Heart left ventricle (tissue), 16 donors: ENCODE data around the gene KCTD19. TPM values are rescaled to one million over a fixed set of nuclear protein-coding genes. Genes with fewer than 3 reads are reported as not detected.

Source experiments
- ATAC-seq, 4 donors: fragments of 200-7000 bp; cut with Tn5 transposase; one replicate each; pipeline ENCODE4 v1.9.1; 2020 to 2022; ENCODE audit warnings: moderate library complexity in 4 of 4, mild to moderate bottlenecking in 3 of 4, moderate number of reproducible peaks in 1 of 4
- DNase-seq, 5 donors: peaks; one replicate each; pipeline ENCODE4 v3.0.0-alpha.2; 2020
- H3K27ac ChIP-seq, 12 donors: fragments of 200-600 bp; sonication (generic) in 4 of 12; one replicate each; pipeline versions ENCODE4 v1.5.0 to v1.8.0; 2016 to 2022; ENCODE audit warnings: mild to moderate bottlenecking in 2 of 12
- H3K27me3 ChIP-seq, 9 donors: fragments of 200-600 bp; sonication (generic) in 2 of 9; one replicate each; pipeline versions ENCODE4 v1.5.1 to v1.8.0; 2016 to 2022; ENCODE audit warnings: mild to moderate bottlenecking in 3 of 9
- H3K36me3 ChIP-seq, 9 donors: fragments of 200-600 bp; sonication (generic) in 2 of 9; one replicate each; pipeline versions ENCODE4 v1.5.0 to v1.8.0; 2018 to 2022; ENCODE audit warnings: mild to moderate bottlenecking in 2 of 9
- H3K4me1 ChIP-seq, 12 donors: fragments of 200-600 bp; sonication (generic) in 4 of 12; one replicate each; pipeline versions ENCODE4 v1.5.0 to v1.8.0; 2016 to 2022; ENCODE audit warnings: mild to moderate bottlenecking in 3 of 12
- H3K4me3 ChIP-seq, 12 donors: fragments of 200-600 bp; sonication (generic) in 4 of 12; one replicate each; pipeline versions ENCODE4 v1.5.0 to v1.8.0; 2017 to 2022; ENCODE audit warnings: mild to moderate bottlenecking in 9 of 12, moderate library complexity in 4 of 12
- H3K9me3 ChIP-seq, 12 donors: fragments of 200-600 bp; sonication (generic) in 4 of 12; one replicate each; pipeline versions ENCODE4 v1.5.0 to v1.8.0; 2016 to 2022; ENCODE audit warnings: mild to moderate bottlenecking in 1 of 12
- CTCF ChIP-seq, 12 donors: fragments of 200-600 bp; sonication (generic) in 4 of 12; IDR thresholded peaks; one replicate each; pipeline versions ENCODE4 v1.5.0 to v1.8.0; 2018 to 2022; ENCODE audit warnings: antibody characterized with exemption in 12 of 12, mild to moderate bottlenecking in 5 of 12
- POLR2A ChIP-seq, 2 donors: fragments of 450-650 bp; IDR thresholded peaks; one replicate each; pipeline ENCODE4 v1.6.1; 2017; ENCODE audit warnings: antibody characterized with exemption in 2 of 2, mild to moderate bottlenecking in 2 of 2, moderate library complexity in 2 of 2
- WGBS, 4 donors: extraction: QIAGEN DNeasy Blood & Tissue Kit in 2 of 4; methylation state at CpG; one replicate each; pipeline versions ENCODE4 v1.1.5 to v1.1.7; 2013 to 2018; 5-methylcytosine and 5-hydroxymethylcytosine counted together
- intact Hi-C, 10 donors: fragments of 100-400 bp; cut with DNase I; formaldehyde crosslinking; loops; one replicate each; pipeline versions ENCODE4 v1.11.1 to v1.14.2; 2022
- polyA plus RNA-seq, 2 donors: library from polyadenylated mRNA; stranded (reverse); fragments of 200-250 nt; gene quantifications; one replicate each; pipeline ENCODE4 v1.2.3, GENCODE V29; 2013
- total RNA-seq, 9 donors: library from RNA; depleted of rRNA in 2 of 9; stranded (reverse); fragments of >200 nt in 2 of 9; fragmentation: NEBNext Ultra II Directional in 3 of 9; extraction: Animal tissue kit (Norgen Biotek cat#: 25700) in 3 of 9; gene quantifications; one replicate each; pipeline versions ENCODE4 v1.1.0 to v1.2.4, GENCODE V29; 2016 to 2023
- donor health status: ischemic (EF 13 %, LVEDD 7.1; RV severe dilation, severe dysfunction).
- donor health status: healthy with polysubstance abuse.
- donor health status: DM: no; HTN: yes; CAD: no.
- donor health status: DM: no; HTN: no; CAD: no.
- donor health status: ischemic (EF 25% LVEDD 6.9; RV normal size, moderate dysfunction).
- donor health status: ischemic (EF 25% LVEDD 5.7; RV mildly dilated, moderate dysfunction).
- donor health status: healthy.
- donor health status: DM: yes; HTN: yes; CAD: no.
- donor health status: ischemic (EF 35%, LVEDD 5.7; RV mildly dilated, moderate dysfunction).
- donor health status: nonischemic (EF 11% LVEDD 7.7; RV severe dilation, severe dysfunction).
- donor health status: DM: yes; HTN: yes; CAD: no.
- donor health status: PGD.
- donor health status: ischemic (EF 29% LVEDD 5.4; RV normal size, mild dysfunction).
- donor health status: nonischemic (EF 23%, LVEDD 6.1; RV moderate dilation, normal function).

Gene KCTD19
- total and polyA plus RNA-seq, 11 donors, result 0.19 to 0.29 TPM; not detected in 9

- intact Hi-C loops, result loop anchor here in 5 of 10 donors (5.0 to 10.0 kb wide), 3 partner anchors 131 to 153 kb away; partner anchors contain the start of genes TPPP3 (in 2 of the 5) and ZDHHC1 (in 1 of the 5)
- Histone ChIP-seq H3K4me1 (peaks cover 0 to 11% (median 3%) of the 10 kb centered on the region in 12 donors), H3K27me3 (no peaks in the 10 kb centered on the region), H3K36me3 (no peaks in the 10 kb centered on the region), H3K4me3 (no peak overlapping the region), H3K9me3 (no peaks in the 10 kb centered on the region), H3K27ac (no peak overlapping the region)
- WGBS, 4 donors, result 76 to 89% (median 81%) methylated on average over 9 of the region's 9 CpGs
- DNase-seq (peak in 1 of 5 donors; percentile 9), ATAC-seq (no peak)
- TF ChIP-seq POLR2A (IDR thresholded peaks at IDR 0.05) (no peak), CTCF (IDR thresholded peaks at IDR 0.05) (no peak)
Measured at GRCh38 chr16:67264277-67264676, 62.3 kb downstream of the KCTD19 start.

GRCh38 chr16:67263201-67263600 is 63.3 kb downstream of the KCTD19 start:
- no peak for ATAC-seq
- Histone ChIP-seq H3K27me3 (no peaks in the 10 kb centered on the region), H3K27ac (no peak overlapping the region), H3K4me3 (no peak overlapping the region), H3K4me1 (peaks cover 0 to 9% (median 3%) of the 10 kb centered on the region in 12 donors), H3K36me3 (no peaks in the 10 kb centered on the region), H3K9me3 (no peaks in the 10 kb centered on the region)
- TF ChIP-seq POLR2A (IDR thresholded peaks at IDR 0.05) (no peak), CTCF (IDR thresholded peaks at IDR 0.05) (no peak)
- 76 to 89% (median 82%) methylated on average over 3 of the region's 3 CpGs for WGBS, 4 donors
- intact Hi-C loops, result loop anchor here in 5 of 10 donors (5.0 to 10.0 kb wide), 3 partner anchors 132 to 154 kb away; partner anchors contain the start of genes TPPP3 (in 2 of the 5) and ZDHHC1 (in 1 of the 5)
- DNase-seq, result no peak

GRCh38 chr16:67260426-67261063 is 66.0 kb downstream of the KCTD19 start:
- Histone ChIP-seq H3K4me3 (no peak overlapping the region), H3K36me3 (no peaks in the 10 kb centered on the region), H3K27ac (peak overlapping the region in 1 of 12 donors; percentile 7), H3K27me3 (no peaks in the 10 kb centered on the region), H3K4me1 (peaks cover 0 to 5% (median 2%) of the 10 kb centered on the region in 12 donors), H3K9me3 (no peaks in the 10 kb centered on the region)
- peak; percentile 34 to 64 (median 55) for TF ChIP-seq CTCF (IDR thresholded peaks at IDR 0.05)
- TF ChIP-seq POLR2A (IDR thresholded peaks at IDR 0.05), result no peak
- 56 to 63% (median 62%) methylated on average over 4 of the region's 4 CpGs for WGBS, 4 donors
- ATAC-seq (peak; percentile 59 to 86 (median 82)), DNase-seq (peak in 1 of 5 donors; percentile 39)
- intact Hi-C loops, result loop anchor here in 5 of 10 donors (5.0 to 10.0 kb wide), 3 partner anchors 134 to 157 kb away; partner anchors contain the start of genes TPPP3 (in 2 of the 5) and ZDHHC1 (in 1 of the 5)

- TF ChIP-seq CTCF (IDR thresholded peaks at IDR 0.05) (no peak), POLR2A (IDR thresholded peaks at IDR 0.05) (no peak)
- no peaks in the 10 kb centered on the region for H3K27me3 ChIP-seq
- H3K4me3 ChIP-seq, result no peak overlapping the region
- DNase-seq (peak in 2 of 5 donors; percentile 6 to 15), ATAC-seq (no peak)
- no peaks in the 10 kb centered on the region for H3K9me3 ChIP-seq
- intact Hi-C loops, result loop anchor here in 5 of 10 donors (5.0 to 10.0 kb wide), 3 partner anchors 135 to 158 kb away; partner anchors contain the start of genes TPPP3 (in 2 of the 5) and ZDHHC1 (in 1 of the 5)
- no peak overlapping the region for H3K27ac ChIP-seq
- H3K36me3 ChIP-seq, result no peaks in the 10 kb centered on the region
- peaks cover 0 to 5% (median 2%) of the 10 kb centered on the region in 12 donors for H3K4me1 ChIP-seq
- 90 to 96% (median 95%) methylated on average over 12 of the region's 12 CpGs for WGBS, 4 donors
Measured at GRCh38 chr16:67259705-67260104, 66.8 kb downstream of the KCTD19 start.
